IPS-20b (cell line): ENCODE results near the gene TNNT3.

Experiments used
- H3K27ac ChIP-seq: one replicate; pipeline ENCODE4 v1.5.1; 2013; ENCODE audit warnings: low read length
- H3K27me3 ChIP-seq: 2 replicates; pipeline ENCODE4 v1.6.1; 2013; ENCODE audit warnings: mild to moderate bottlenecking, low read length, inconsistent platforms; ENCODE audit not compliant: insufficient read depth
- H3K36me3 ChIP-seq: 2 replicates; pipeline ENCODE4 v1.6.1; 2013; ENCODE audit warnings: low read depth, mild to moderate bottlenecking, inconsistent platforms, low read length, moderate library complexity; ENCODE audit not compliant: insufficient read depth
- H3K4me1 ChIP-seq: 2 replicates; pipeline ENCODE4 v1.6.1; 2013; ENCODE audit warnings: mild to moderate bottlenecking, control low read depth, inconsistent platforms, low read length, moderate library complexity; ENCODE audit not compliant: insufficient read depth
- H3K4me3 ChIP-seq: 2 replicates; pipeline ENCODE4 v1.5.1; 2013; ENCODE audit warnings: mild to moderate bottlenecking, low read length, inconsistent platforms
- H3K9ac ChIP-seq: 2 replicates; pipeline ENCODE4 v1.6.1; 2013; ENCODE audit warnings: low read depth, mild to moderate bottlenecking, inconsistent platforms, low read length, moderate library complexity
- H3K9me3 ChIP-seq: 2 replicates; pipeline ENCODE4 v1.6.1; 2013; ENCODE audit warnings: mild to moderate bottlenecking, low read depth, low read length, inconsistent platforms; ENCODE audit not compliant: insufficient read depth

The TNNT3 gene

DNA sequence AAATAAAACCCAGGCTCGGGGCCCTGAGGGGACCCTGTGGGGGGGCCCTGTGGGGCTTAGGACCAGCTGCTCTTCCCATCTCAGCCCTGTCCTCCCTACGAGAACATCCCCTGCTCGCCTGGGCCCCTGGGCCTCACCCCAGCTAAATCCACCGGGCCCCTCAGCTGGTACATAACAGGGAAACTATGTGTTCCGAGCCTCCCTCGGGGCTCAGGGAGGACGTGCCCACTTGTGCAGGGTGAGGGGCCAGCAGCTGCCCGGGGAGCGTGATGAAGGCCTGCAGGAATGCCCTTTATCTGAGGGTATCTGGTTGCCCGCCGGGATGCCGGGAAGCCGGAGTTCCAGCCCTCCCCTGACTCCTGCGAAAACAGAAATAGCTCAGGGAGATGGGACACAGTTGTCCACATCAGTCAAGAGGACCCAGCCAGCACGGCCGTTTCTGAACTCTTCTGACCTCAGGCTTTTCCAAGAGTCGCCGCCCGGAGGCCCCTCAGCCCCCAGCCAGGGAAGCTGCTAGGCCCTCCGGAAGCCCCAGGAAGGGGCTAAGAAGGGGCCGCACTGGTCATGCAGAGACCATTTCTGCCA lies 48.2 kb downstream of the TNNT3 start:
- H3K4me3 ChIP-seq = no peak overlapping the region
- H3K27me3 ChIP-seq = no peaks in the 10 kb centered on the region
- no peak overlapping the region for H3K9ac ChIP-seq
- H3K27ac ChIP-seq = no peak overlapping the region
- H3K4me1 ChIP-seq = no peaks in the 10 kb centered on the region
- H3K36me3 ChIP-seq = no peaks in the 10 kb centered on the region
- no peaks in the 10 kb centered on the region for H3K9me3 ChIP-seq

DNA sequence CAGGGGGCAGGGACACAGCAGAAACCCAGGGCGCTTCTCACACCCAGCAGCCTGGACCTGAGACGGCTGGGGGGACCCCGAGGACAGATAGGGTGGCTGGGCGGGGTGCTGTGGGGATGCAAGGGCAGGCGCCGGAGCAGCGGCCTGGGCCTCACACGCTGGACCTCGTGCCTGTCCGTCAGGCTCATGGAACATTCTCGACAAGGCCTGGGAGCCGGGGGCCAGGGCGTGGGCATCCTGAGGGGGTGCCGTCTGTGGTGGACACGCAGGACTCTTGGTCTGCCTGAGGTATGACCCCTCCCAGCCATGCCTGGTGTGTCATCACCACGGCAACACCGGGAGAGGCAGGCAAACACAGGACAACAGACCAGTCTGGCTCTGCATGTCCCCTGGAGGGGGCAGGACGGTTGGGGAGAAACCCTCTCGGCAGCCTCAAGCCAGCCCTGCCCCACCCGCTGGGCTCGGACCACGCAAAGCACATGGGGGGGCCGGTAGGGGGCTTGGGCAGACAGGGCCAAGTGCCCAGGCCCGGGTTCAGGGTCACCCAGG lies 49.0 kb downstream of the TNNT3 start:
- no peaks in the 10 kb centered on the region for H3K27me3 ChIP-seq
- no peaks in the 10 kb centered on the region for H3K4me1 ChIP-seq
- no peaks in the 10 kb centered on the region for H3K9me3 ChIP-seq
- H3K9ac ChIP-seq = no peak overlapping the region
- H3K27ac ChIP-seq = no peak overlapping the region
- no peaks in the 10 kb centered on the region for H3K36me3 ChIP-seq
- H3K4me3 ChIP-seq = no peak overlapping the region

DNA sequence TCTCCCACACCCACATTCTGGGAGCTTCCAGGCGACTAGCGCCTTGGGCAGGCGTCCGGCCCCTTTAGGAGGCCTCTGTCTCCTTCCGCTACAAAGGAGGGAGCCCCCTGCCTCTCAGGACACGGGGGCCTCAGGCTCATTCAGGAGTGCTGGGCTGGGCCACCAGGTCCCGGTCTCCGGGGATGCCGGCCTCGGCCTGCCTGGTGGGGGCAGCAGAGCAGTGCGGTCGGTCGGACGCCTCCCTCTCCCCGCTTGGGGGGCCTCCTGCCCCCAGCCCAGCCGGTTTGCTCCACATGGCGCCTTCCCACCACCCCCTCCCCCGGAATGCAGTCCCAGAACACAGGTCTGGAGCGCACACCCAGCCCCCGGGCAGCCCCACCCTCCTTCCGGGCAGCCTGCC lies 49.5 kb downstream of the TNNT3 start:
- no peak overlapping the region for H3K9ac ChIP-seq
- no peaks in the 10 kb centered on the region for H3K27me3 ChIP-seq
- H3K36me3 ChIP-seq = no peaks in the 10 kb centered on the region
- no peak overlapping the region for H3K4me3 ChIP-seq
- no peak overlapping the region for H3K27ac ChIP-seq
- H3K9me3 ChIP-seq = no peaks in the 10 kb centered on the region
- H3K4me1 ChIP-seq = no peaks in the 10 kb centered on the region

DNA sequence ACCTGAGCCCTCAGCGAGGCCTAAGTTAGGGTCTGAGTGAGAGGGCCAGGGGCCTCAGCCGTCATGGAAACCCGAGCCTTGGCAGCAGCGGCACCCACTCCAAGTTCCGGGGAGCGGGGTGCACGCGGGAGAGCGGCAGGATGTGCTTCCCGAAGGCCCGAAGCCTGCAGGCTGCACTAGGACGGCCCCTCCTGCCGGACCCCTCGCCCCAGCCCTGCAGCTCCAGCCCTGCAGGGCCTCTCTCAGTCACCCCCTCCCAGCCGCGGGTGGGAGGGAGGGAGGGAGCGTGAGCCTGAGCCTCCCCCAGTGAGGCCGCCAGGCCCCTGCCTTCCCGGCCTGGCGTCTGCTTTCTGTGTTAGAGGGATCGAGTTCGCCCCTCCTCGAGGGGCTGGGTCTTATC lies 50.3 kb downstream of the TNNT3 start:
- Histone ChIP-seq H3K27me3 (no peaks in the 10 kb centered on the region), H3K4me1 (no peaks in the 10 kb centered on the region)

DNA sequence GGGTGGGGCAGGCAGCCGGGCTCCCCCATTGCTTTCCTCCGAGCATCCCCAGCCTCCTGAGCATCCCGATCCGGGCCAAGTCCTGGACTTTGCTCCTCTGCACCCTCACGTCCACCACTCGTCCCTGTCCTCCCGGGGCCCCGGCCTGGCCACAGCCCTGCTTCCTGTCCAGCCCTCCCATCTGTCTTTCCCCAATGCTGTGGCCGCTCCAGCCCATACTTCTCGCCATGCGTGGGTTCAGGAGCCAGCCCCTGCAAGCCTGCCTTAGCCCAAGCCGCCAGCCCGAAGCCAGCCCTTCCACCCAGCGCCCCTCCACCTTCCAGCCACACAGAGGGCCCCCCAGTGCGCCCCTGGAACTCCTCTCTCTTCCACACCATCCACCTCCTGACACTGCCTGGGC lies 51.5 kb downstream of the TNNT3 start:
- H3K9ac ChIP-seq = no peak overlapping the region
- no peaks in the 10 kb centered on the region for H3K4me1 ChIP-seq
- no peaks in the 10 kb centered on the region for H3K36me3 ChIP-seq
- H3K9me3 ChIP-seq = no peaks in the 10 kb centered on the region
- H3K27ac ChIP-seq = no peak overlapping the region
- H3K4me3 ChIP-seq = no peak overlapping the region
- H3K27me3 ChIP-seq = no peaks in the 10 kb centered on the region

More for the DNA sequence above, 50.3 kb downstream of the TNNT3 start:
- Histone ChIP-seq H3K36me3 (no peaks in the 10 kb centered on the region), H3K27ac (no peak overlapping the region), H3K9ac (no peak overlapping the region), H3K9me3 (no peaks in the 10 kb centered on the region), H3K4me3 (no peak overlapping the region)

DNA sequence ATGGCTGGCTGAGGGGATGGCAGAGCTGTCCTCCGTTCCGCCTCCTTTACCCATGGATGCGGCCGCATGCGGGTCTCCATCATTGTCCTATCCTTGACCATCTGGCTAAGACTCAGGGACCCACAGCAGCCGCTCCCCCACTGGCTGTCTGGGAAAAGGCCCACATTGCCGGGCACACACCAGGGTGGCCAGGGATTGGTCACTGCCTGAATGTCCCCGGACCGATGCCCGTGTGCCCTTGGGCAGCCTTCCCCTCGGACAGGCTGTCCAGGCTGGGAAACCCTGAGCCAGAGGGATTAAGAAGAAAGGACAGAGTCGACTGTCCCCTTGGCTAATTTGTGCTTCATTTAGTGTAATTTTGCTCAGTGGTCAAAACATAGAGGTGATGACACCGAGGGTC lies 55.7 kb downstream of the TNNT3 start:
- H3K4me3 ChIP-seq = no peak overlapping the region
- H3K4me1 ChIP-seq = no peaks in the 10 kb centered on the region
- H3K9me3 ChIP-seq = no peaks in the 10 kb centered on the region
- H3K27me3 ChIP-seq = no peaks in the 10 kb centered on the region
- no peaks in the 10 kb centered on the region for H3K36me3 ChIP-seq
- H3K9ac ChIP-seq = no peak overlapping the region
- H3K27ac ChIP-seq = no peak overlapping the region

DNA sequence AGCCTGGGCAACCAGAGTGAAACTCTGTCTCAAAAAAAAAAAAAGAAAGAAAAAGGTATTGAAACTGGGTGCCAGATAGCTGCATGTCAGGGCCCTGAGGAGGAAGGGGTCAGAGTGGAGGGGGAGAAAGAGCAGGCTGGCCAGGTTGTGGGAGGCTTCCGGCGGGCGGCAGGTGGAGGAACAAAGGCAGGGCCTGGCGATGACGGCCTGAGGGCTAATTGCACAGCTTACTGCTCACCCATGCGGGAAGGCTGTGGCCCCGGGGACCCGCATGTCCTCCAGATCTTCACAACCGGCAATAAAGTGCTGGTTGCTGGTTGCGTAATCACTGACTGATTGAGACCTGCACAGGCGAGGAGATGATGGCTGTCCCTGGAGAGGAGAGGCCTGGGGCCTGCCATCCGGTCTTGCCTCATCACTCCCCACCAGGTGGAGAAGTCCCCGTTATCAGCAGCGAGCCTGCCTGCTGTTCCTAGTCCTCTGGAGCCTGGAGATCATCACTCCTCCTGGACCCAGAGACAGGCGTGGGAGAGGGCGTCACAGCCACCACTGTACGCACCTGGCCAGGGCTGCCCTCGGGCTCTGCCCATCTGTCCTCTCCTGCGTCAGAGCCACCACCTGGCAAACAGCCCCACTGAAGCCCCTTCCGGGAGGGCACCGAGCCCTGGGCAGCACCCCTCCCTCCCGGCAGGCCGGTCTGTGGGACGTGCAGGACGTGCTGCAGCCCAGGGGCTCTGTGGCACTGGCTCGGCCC lies 59.4 kb downstream of the TNNT3 start:
- no peaks in the 10 kb centered on the region for H3K27me3 ChIP-seq
- H3K9me3 ChIP-seq = no peaks in the 10 kb centered on the region
- no peaks in the 10 kb centered on the region for H3K4me1 ChIP-seq
- no peak overlapping the region for H3K4me3 ChIP-seq
- H3K9ac ChIP-seq = no peak overlapping the region
- H3K36me3 ChIP-seq = no peaks in the 10 kb centered on the region
- no peak overlapping the region for H3K27ac ChIP-seq

DNA sequence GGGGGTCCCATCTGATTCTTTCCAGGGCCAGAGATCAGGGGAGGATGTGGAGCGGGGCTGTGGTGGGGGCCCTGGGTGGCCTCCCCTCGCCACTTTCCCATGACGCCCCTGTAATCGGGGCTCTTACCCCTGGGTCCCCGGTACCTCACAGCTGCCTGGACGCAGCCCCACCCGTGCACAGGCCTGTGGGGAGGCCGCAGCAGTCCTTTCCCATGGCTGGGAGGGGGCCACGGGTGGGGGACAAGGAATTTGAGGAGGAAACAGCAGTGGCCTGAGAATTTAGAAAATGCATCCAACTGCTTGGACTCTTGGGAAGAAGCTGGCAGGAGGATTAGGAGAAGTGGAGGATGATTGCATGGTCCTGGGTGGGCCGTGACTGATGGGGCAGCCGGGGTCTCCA lies 60.1 kb downstream of the TNNT3 start:
- Histone ChIP-seq H3K27ac (no peak overlapping the region), H3K9me3 (no peaks in the 10 kb centered on the region), H3K27me3 (no peaks in the 10 kb centered on the region), H3K36me3 (no peaks in the 10 kb centered on the region), H3K4me1 (no peaks in the 10 kb centered on the region), H3K9ac (no peak overlapping the region), H3K4me3 (no peak overlapping the region)

DNA sequence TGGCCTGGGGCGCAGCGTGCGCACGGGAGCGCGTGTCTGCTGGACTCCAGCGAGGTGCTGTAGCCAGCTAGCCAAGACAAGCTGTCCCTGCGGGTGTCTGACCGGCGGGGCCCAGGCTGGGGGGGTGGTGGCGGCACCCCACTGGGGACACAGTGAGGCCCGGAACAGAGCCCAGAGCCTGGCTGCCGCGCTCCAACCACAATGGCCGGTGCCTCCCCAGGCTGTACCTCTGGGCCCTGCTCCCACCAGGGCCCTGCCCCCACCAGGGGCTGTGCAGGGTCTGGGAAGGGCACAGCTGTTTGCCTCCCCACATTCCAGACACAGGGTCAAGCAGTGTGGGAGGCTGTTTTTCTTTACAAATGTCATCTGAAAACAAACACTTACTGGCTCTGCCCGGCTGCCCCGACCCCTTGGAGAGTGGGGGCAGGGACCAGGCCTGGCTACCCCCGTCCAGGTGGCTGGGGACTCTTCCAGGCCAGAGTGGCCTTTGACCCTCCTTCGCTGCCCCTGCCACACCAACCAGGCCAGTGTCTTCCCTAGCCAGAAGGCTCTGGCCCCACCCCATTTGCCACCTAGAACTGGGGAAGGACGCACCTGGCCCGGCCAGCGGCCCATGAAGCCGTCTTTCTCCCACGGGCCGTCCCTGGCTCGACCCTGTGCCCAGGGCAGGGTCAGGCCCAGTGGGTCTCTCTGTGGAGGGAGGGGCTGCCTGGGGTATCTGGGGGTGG lies 63.5 kb downstream of the TNNT3 start:
- no peak overlapping the region for H3K27ac ChIP-seq
- no peaks in the 10 kb centered on the region for H3K4me1 ChIP-seq
- no peaks in the 10 kb centered on the region for H3K9me3 ChIP-seq
- H3K4me3 ChIP-seq = no peak overlapping the region
- H3K9ac ChIP-seq = no peak overlapping the region
- H3K36me3 ChIP-seq = no peaks in the 10 kb centered on the region
- no peaks in the 10 kb centered on the region for H3K27me3 ChIP-seq

DNA sequence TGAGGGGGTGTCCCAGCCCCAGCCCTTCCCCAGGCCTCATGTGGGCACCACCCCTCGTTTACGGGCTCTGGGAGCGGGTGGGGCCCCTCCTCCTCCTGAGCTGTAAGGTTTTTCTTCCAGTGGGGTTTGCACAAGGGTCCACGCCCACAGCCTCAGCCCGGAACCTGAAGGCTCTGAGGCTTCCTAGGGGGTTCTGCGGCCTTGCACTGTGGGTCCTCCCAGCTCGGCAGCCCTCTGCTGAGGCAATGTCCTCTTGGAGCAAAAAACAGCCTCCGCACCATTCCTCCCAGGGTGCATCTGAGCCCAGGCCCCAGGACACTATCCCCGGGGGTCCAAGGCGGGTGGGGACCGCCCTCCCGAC lies 64.1 kb downstream of the TNNT3 start:
- no peaks in the 10 kb centered on the region for H3K36me3 ChIP-seq
- no peaks in the 10 kb centered on the region for H3K4me1 ChIP-seq
- H3K27ac ChIP-seq = no peak overlapping the region
- H3K9me3 ChIP-seq = no peaks in the 10 kb centered on the region
- no peak overlapping the region for H3K9ac ChIP-seq
- H3K4me3 ChIP-seq = no peak overlapping the region
- no peaks in the 10 kb centered on the region for H3K27me3 ChIP-seq

DNA sequence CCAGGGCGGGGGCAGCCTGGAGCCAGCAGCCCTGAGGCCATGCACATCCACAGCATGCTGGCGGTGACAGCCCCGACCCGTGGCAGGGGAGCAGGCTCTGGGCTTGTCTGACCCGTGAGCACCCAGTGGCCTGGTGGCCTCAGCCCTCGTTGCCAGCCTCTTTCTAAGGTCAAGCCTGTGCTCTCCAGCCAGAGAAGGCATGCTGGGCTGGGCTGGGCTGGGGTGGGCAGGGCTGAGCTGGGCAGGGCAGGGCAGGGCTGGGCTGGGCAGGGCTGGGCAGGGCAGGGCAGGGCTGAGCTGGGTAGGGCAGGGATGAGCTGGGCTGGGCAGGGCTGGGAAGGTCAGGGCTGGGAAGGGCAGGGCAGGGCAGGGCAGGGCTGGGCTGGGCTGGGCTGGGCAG lies 67.5 kb downstream of the TNNT3 start:
- Histone ChIP-seq H3K4me1 (no peaks in the 10 kb centered on the region), H3K36me3 (no peaks in the 10 kb centered on the region), H3K9ac (no peak overlapping the region), H3K9me3 (no peaks in the 10 kb centered on the region), H3K27me3 (no peaks in the 10 kb centered on the region), H3K27ac (no peak overlapping the region), H3K4me3 (no peak overlapping the region)

DNA sequence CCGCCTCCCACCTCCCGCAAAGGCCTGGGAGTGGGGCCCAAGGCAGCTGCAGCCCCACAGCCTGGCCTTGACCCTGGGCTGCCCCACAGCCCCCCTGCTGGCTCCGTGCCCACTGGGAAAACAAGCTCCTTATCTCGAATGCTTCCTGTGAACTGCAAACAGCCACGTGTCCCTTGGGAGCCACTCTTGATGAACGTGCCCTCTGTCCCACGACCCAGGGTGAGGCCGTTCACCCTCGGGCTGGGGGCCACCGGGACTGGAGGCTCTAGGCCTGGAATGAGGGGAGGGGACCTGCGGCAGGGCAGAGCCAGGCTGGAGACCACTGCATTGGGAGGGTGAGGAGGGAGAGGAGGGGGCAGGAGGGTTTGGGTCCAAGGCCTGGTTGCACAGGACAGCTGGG lies 68.7 kb downstream of the TNNT3 start:
- no peak overlapping the region for H3K4me3 ChIP-seq
- H3K27me3 ChIP-seq = no peaks in the 10 kb centered on the region
- no peaks in the 10 kb centered on the region for H3K4me1 ChIP-seq
- H3K9me3 ChIP-seq = no peaks in the 10 kb centered on the region
- H3K36me3 ChIP-seq = no peaks in the 10 kb centered on the region
- no peak overlapping the region for H3K27ac ChIP-seq
- no peak overlapping the region for H3K9ac ChIP-seq
